Right lobe of liver (tissue), 6 donors: ENCODE measurements around the gene CLSTN2. TPM values are rescaled to one million over a fixed set of nuclear protein-coding genes. Genes with fewer than 3 reads are reported as not detected.

Experiments used
- ATAC-seq, 4 donors: fragments of 200-7000 bp; cut with Tn5 transposase; one replicate each; pipeline ENCODE4 v1.9.1; 2020; ENCODE audit warnings: mild to moderate bottlenecking in 4 of 4, moderate library complexity in 4 of 4
- DNase-seq, 3 donors: peaks; one replicate each; pipeline ENCODE4 v3.0.0-alpha.2; 2020
- H3K27ac ChIP-seq, 3 donors: fragments of 200-600 bp; one replicate each; pipeline ENCODE4 v1.8.0; 2022
- H3K27me3 ChIP-seq, 2 donors: fragments of 200-600 bp; one replicate each; pipeline ENCODE4 v1.8.0; 2022
- H3K36me3 ChIP-seq, 4 donors: fragments of 200-600 bp; sonication (generic) in 1 of 4; one replicate each; pipeline versions ENCODE4 v1.5.1 to v1.8.0; 2017 to 2022; ENCODE audit warnings: control low read depth in 1 of 4
- H3K4me1 ChIP-seq, 4 donors: fragments of 200-600 bp; sonication (generic) in 1 of 4; one replicate each; pipeline versions ENCODE4 v1.5.1 to v1.8.0; 2017 to 2022; ENCODE audit warnings: control low read depth in 1 of 4
- H3K4me3 ChIP-seq, 3 donors: fragments of 200-600 bp; one replicate each; pipeline ENCODE4 v1.8.0; 2022
- H3K9me3 ChIP-seq, 4 donors: fragments of 200-600 bp; sonication (generic) in 1 of 4; one replicate each; pipeline versions ENCODE4 v1.5.1 to v1.8.0; 2017 to 2022; ENCODE audit warnings: control low read depth in 1 of 4
- POLR2A ChIP-seq: fragments of 450-650 bp; IDR thresholded peaks from one replicate; pipeline ENCODE4 v1.6.1; 2017; ENCODE audit warnings: antibody characterized with exemption, mild to moderate bottlenecking
- WGBS: methylation state at CpG from one replicate; pipeline ENCODE4 v1.1.6; 2018; ENCODE audit warnings: low coverage, low lambda C conversion rate; ENCODE audit not compliant: insufficient coverage; ENCODE audit errors: missing lambda C conversion rate; 5-methylcytosine and 5-hydroxymethylcytosine counted together
- intact Hi-C, 2 donors: fragments of 100-400 bp; cut with DNase I; formaldehyde crosslinking; loops; one replicate each; pipeline versions ENCODE4 v1.11.2 to v1.14.1; 2022
- total RNA-seq, 6 experiments: library from RNA; depleted of rRNA in 2 of 6; stranded (reverse); fragments of >200 nt in 2 of 6; fragmentation: NEBNext Ultra II Directional in 3 of 6; extraction: Animal tissue kit (Norgen Biotek cat#: 25700) in 3 of 6; gene quantifications; one replicate each; pipeline versions ENCODE4 v1.1.0 to v1.2.4, GENCODE V29; 2016 to 2023
- TF ChIP-seq, protein P1 (sequence below), 4 donors: fragments of 200-600 bp in 3 of 4; fragments of 450-650 bp in 1 of 4; IDR thresholded peaks; one replicate each; pipeline versions ENCODE4 v1.5.1 to v1.8.0; 2016 to 2022; ENCODE audit warnings: antibody characterized with exemption in 4 of 4, mild to moderate bottlenecking in 2 of 4
- donor health status: DM: no; HTN: yes; CAD: no.
- donor health status: DM: no; HTN: no; CAD: no.
- donor health status: DM: no; HTN: no; CAD: no.
- donor health status: DM: no; HTN: yes; CAD: no.
- donor health status: DM: no; HTN: yes; CAD: no.

The CLSTN2 gene
- total RNA-seq, 6 experiments from 2014 or later: 1.0 to 3.3 (median 2.0) TPM

- ATAC-seq: no peak
- Histone ChIP-seq H3K27ac (no peak overlapping the region), H3K4me3 (no peak overlapping the region), H3K36me3 (no peaks in the 10 kb centered on the region), H3K4me1 (no peaks in the 10 kb centered on the region), H3K9me3 (no peaks in the 10 kb centered on the region), H3K27me3 (no peaks in the 10 kb centered on the region)
- no peak for DNase-seq
- intact Hi-C loops: no loop called here
- TF ChIP-seq POLR2A: no peak
- TF ChIP-seq, protein P1, sequence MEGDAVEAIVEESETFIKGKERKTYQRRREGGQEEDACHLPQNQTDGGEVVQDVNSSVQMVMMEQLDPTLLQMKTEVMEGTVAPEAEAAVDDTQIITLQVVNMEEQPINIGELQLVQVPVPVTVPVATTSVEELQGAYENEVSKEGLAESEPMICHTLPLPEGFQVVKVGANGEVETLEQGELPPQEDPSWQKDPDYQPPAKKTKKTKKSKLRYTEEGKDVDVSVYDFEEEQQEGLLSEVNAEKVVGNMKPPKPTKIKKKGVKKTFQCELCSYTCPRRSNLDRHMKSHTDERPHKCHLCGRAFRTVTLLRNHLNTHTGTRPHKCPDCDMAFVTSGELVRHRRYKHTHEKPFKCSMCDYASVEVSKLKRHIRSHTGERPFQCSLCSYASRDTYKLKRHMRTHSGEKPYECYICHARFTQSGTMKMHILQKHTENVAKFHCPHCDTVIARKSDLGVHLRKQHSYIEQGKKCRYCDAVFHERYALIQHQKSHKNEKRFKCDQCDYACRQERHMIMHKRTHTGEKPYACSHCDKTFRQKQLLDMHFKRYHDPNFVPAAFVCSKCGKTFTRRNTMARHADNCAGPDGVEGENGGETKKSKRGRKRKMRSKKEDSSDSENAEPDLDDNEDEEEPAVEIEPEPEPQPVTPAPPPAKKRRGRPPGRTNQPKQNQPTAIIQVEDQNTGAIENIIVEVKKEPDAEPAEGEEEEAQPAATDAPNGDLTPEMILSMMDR (IDR thresholded peaks at IDR 0.05): no peak
- 68% methylated on average over 4 of the region's 8 CpGs for WGBS
Measured at GRCh38 chr3:140459462-140459861, 524.5 kb downstream of the CLSTN2 start.

- Histone ChIP-seq H3K27me3 (no peaks in the 10 kb centered on the region), H3K27ac (no peak overlapping the region), H3K4me3 (no peak overlapping the region), H3K36me3 (no peaks in the 10 kb centered on the region), H3K4me1 (no peaks in the 10 kb centered on the region), H3K9me3 (no peaks in the 10 kb centered on the region)
- intact Hi-C loops: no loop called here
- TF ChIP-seq POLR2A: no peak
- TF ChIP-seq, protein P1 (IDR thresholded peaks at IDR 0.05): no peak
- WGBS: 83% methylated on average over 3 of the region's 3 CpGs
- ATAC-seq (no peak), DNase-seq (no peak)
Measured at GRCh38 chr3:140461250-140461649, 526.3 kb downstream of the CLSTN2 start.

- 20% methylated on average over 1 of the region's 2 CpGs for WGBS
- ATAC-seq: no peak
- H3K27me3 ChIP-seq: no peaks in the 10 kb centered on the region
- H3K4me3 ChIP-seq: no peak overlapping the region
- no peaks in the 10 kb centered on the region for H3K4me1 ChIP-seq
- DNase-seq: no peak
- no peaks in the 10 kb centered on the region for H3K9me3 ChIP-seq
- intact Hi-C loops: no loop called here
- no peaks in the 10 kb centered on the region for H3K36me3 ChIP-seq
- no peak overlapping the region for H3K27ac ChIP-seq
- TF ChIP-seq POLR2A: no peak
- TF ChIP-seq, protein P1 (IDR thresholded peaks at IDR 0.05): no peak
Measured at GRCh38 chr3:140463355-140463754, 528.4 kb downstream of the CLSTN2 start.

DNA sequence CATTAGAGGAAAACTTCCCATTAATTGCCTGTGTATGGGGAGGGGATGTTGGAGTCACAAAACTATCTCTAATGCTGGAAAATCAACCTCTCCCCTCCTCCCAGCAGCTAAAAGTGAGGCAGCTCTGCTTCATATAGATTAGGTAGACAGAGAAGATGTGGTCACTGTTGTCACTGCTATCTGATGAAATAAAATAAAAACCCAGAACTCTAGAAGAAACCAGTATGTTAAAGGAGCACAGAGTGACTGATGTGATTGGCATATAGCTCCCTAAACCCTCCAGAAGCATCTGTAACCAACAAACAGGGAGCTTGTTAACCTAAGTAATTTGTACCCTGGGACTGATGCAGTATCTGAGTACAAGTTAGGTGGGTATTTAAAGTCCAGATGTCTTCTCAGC lies 531.0 kb downstream of the CLSTN2 start:
- no peaks in the 10 kb centered on the region for H3K36me3 ChIP-seq
- no peak overlapping the region for H3K27ac ChIP-seq
- ATAC-seq (no peak), DNase-seq (no peak)
- intact Hi-C loops: no loop called here
- TF ChIP-seq, protein P1 (IDR thresholded peaks at IDR 0.05): no peak
- TF ChIP-seq POLR2A: no peak
- no peaks in the 10 kb centered on the region for H3K4me1 ChIP-seq
- H3K4me3 ChIP-seq: no peak overlapping the region
- H3K27me3 ChIP-seq: no peaks in the 10 kb centered on the region
- no peaks in the 10 kb centered on the region for H3K9me3 ChIP-seq

DNA sequence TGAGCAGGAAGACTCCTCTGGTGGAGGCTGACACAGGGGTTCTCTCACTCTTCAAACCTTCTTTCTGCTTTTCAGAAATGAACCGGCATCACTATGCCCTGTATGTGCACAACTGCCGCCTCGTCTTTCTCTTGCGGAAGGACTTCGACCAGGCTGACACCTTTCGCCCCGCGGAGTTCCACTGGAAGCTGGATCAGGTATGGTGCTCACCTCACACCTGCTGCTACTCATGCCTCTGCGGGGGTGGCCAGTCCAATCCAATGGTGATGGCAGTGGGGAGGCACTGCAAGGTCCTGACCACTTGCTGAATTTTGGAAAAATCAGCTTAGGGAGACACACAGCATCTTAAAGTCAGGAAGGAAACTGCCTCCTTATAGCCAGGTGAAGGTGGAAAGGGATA lies 531.5 kb downstream of the CLSTN2 start:
- DNase-seq (no peak), ATAC-seq (no peak)
- no CpG with 5 or more reads among the region's 9 CpGs for WGBS
- H3K36me3 ChIP-seq: no peaks in the 10 kb centered on the region
- intact Hi-C loops: no loop called here
- H3K27ac ChIP-seq: no peak overlapping the region
- no peaks in the 10 kb centered on the region for H3K27me3 ChIP-seq
- TF ChIP-seq POLR2A: no peak
- H3K4me1 ChIP-seq: no peaks in the 10 kb centered on the region
- H3K4me3 ChIP-seq: no peak overlapping the region
- H3K9me3 ChIP-seq: no peaks in the 10 kb centered on the region
